ENCODE measurements around the gene PRR11.

- TF ChIP-seq EZH2phosphoT487 (IDR thresholded peaks at IDR 0.05; ENCODE audit: insufficient read depth, low read depth): no peak
- no peak for TF ChIP-seq EZH2 (IDR thresholded peaks at IDR 0.05; ENCODE audit: insufficient read depth, poor library complexity, severe bottlenecking)
These were observed 35.3 kb downstream of the PRR11 start for GRCh38 chr17:59190806-59191205.
